Mesendoderm (in vitro differentiated cells): ENCODE data around the gene FBH1.

ENCODE experiments used
- DNase-seq: peaks from one replicate; pipeline ENCODE4 v3.0.0; 2013
- H2AK5ac ChIP-seq: 2 replicates; pipeline ENCODE4 v1.6.1; 2013; ENCODE audit warnings: low read length, inconsistent platforms
- H2BK120ac ChIP-seq: 2 replicates; pipeline ENCODE4 v1.6.1; 2013; ENCODE audit warnings: low read depth, mild to moderate bottlenecking, low read length, moderate library complexity, mixed read lengths
- H2BK15ac ChIP-seq: replicated peaks from 2 replicates; pipeline ENCODE4 v1.6.1; 2013; ENCODE audit warnings: low read depth, mild to moderate bottlenecking, moderate library complexity
- H2BK5ac ChIP-seq: 2 replicates; pipeline ENCODE4 v1.6.1; 2013; ENCODE audit warnings: low read length, inconsistent platforms
- H3K18ac ChIP-seq: 2 replicates; pipeline ENCODE4 v1.6.1; 2013; ENCODE audit warnings: mild to moderate bottlenecking, low read length, mixed read lengths
- H3K23ac ChIP-seq: one replicate; pipeline ENCODE4 v1.6.1; 2013; ENCODE audit warnings: low read length
- H3K27ac ChIP-seq: 2 replicates; pipeline ENCODE4 v1.5.1; 2013; ENCODE audit warnings: low read depth, mild to moderate bottlenecking, inconsistent platforms, low read length, moderate library complexity
- H3K27me3 ChIP-seq: 2 replicates; pipeline ENCODE4 v1.6.1; 2013; ENCODE audit warnings: low read length, control low read depth, mild to moderate bottlenecking, inconsistent platforms; ENCODE audit not compliant: insufficient read depth, poor library complexity
- H3K36me3 ChIP-seq: 2 replicates; pipeline ENCODE4 v1.6.1; 2013; ENCODE audit warnings: low read length, inconsistent platforms; ENCODE audit not compliant: control insufficient read depth, insufficient read depth
- H3K4ac ChIP-seq: one replicate; pipeline ENCODE4 v1.6.1; 2013; ENCODE audit warnings: low read depth, mild to moderate bottlenecking, low read length, moderate library complexity
- H3K4me1 ChIP-seq: 2 replicates; pipeline ENCODE4 v1.6.1; 2013; ENCODE audit warnings: low read depth, low read length, inconsistent platforms; ENCODE audit not compliant: control insufficient read depth
- H3K4me2 ChIP-seq: 2 replicates; pipeline ENCODE4 v1.6.1; 2013; ENCODE audit warnings: low read length
- H3K4me3 ChIP-seq: 2 replicates; pipeline ENCODE4 v1.5.1; 2013; ENCODE audit warnings: mild to moderate bottlenecking, low read length
- H3K56ac ChIP-seq: one replicate; pipeline ENCODE4 v1.6.1; 2013; ENCODE audit warnings: low read length
- H3K79me1 ChIP-seq: 2 replicates; pipeline ENCODE4 v1.6.1; 2013; ENCODE audit warnings: low read length, inconsistent platforms
- H3K79me2 ChIP-seq: 2 replicates; pipeline ENCODE4 v1.6.1; 2013; ENCODE audit warnings: mild to moderate bottlenecking, low read length; ENCODE audit not compliant: control insufficient read depth, insufficient read depth
- H3K9ac ChIP-seq: 2 replicates; pipeline ENCODE4 v1.6.1; 2013; ENCODE audit warnings: low read length, inconsistent platforms
- H4K5ac ChIP-seq: one replicate; pipeline ENCODE4 v1.6.1; 2013; ENCODE audit warnings: low read length
- H4K8ac ChIP-seq: one replicate; pipeline ENCODE4 v1.6.1; 2013; ENCODE audit warnings: low read depth, mild to moderate bottlenecking, control low read depth, low read length, moderate library complexity
- WGBS: extraction: QIAGEN DNeasy Blood & Tissue Kit; methylation state at CpG from one replicate; pipeline ENCODE4 v1.1.7; 2013; ENCODE audit warnings: low lambda C conversion rate, missing lambda C conversion rate; ENCODE audit not compliant: insufficient coverage; ENCODE audit errors: extremely low coverage; 5-methylcytosine and 5-hydroxymethylcytosine counted together

FBH1 gene

DNA sequence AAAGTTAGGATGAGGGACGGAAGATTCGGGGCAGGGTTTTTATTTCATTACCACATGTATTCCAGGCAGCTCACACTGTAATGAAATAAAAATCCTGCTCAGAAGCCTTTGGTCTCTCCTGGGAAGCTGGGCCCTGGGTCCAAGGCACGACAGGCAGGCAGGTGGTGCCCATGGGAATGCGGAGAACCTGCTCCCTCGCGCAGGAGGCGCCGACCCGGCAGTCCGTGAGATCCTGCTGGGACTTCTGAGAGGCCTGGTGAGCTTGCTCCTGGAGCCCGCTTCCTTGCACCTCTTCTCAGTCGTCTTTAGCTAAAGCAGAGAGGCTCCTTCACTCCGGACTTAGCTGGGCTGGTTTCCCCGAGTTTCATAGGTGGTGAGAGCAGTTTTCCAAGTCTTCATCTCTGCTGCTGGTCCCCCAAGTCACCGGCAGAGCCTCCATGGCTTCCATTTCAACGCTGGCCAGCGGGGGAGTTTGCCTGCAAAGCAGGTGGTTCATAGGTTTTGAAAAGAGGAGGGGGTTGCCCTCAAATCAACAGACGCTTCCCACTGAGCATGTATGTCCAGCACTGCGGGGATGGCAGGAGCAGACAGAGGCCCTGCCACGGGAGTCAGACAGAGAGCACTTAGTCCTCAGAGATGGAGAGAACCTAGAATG is 62.8 kb downstream of the FBH1 start:
- Histone ChIP-seq H2AK5ac (no peak overlapping the region), H3K4me3 (no peak overlapping the region), H3K27ac (no peak overlapping the region), H4K5ac (no peak overlapping the region), H4K8ac (no peak overlapping the region), H3K36me3 (no peaks in the 10 kb centered on the region), H3K4me2 (no peak overlapping the region), H3K18ac (no peak overlapping the region), H3K9ac (no peak overlapping the region), H3K79me1 (no peaks in the 10 kb centered on the region), H2BK5ac (no peak overlapping the region), H3K4me1 (no peaks in the 10 kb centered on the region), H2BK120ac (no peak overlapping the region), H3K56ac (no peak overlapping the region), H3K4ac (no peak overlapping the region), H2BK15ac (no peak overlapping the region), H3K79me2 (no peaks in the 10 kb centered on the region), H3K23ac (no peak overlapping the region), H3K27me3 (no peaks in the 10 kb centered on the region)
- WGBS = no CpG with 5 or more reads among the region's 20 CpGs
- DNase-seq = no peak

DNA sequence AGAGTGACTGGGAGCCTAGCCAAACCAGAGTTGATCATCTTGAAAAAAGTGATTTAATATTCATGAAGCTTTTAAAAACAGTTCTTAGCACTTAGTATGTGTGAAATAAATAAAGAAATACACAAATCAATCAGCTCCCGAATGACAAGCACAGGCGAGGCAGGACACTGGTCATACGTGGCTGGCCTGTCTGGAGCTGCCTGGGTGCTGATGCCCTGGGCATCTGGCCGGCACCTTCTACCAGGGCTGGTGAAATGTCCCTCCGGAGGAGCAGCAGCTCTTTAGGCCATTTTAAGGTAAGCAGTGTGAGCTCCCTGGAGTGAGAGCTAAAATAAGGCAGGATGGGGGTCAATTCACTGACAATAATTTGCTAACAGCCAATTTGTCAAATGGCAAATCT is 63.6 kb downstream of the FBH1 start:
- no peak for DNase-seq
- no peaks in the 10 kb centered on the region for H3K36me3 ChIP-seq

DNA sequence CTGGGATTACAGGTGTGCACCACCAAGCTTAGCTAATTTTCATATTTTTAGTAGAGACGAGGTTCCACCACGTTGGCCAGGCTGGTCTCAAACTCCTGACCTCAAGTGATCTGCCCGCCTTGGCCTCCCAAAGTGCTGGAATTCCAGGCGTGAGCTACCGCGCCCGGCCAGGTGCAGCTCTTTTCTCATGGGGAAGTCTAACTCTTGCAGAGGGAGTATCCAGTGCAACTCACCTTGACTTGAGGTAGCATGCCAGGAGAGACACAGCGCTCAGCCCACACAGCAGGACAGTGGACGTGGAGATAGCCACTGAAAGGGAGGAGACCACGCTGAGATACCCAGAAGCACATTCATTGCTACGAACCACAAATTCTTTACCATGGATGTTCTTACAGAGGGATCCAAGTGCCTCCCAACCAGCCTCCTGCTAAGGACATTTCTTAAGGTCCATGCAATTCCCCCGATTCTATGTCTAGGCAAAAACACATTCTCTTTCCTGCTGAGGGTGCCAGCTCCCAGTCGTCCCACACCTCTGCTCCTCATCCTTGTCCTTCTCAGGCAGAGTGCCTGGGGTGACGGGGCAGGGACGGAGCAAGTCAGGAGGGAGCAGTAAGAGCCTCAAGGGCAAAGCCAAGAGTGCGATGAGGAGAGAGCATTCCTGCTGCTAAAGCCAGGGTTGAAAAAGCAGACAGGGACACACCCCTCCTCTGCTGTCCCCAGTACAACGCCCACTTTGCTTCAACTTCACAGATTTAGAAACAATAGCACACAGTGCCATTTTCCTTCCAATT is 66.3 kb downstream of the FBH1 start:
- H3K56ac ChIP-seq = no peak overlapping the region
- H3K79me2 ChIP-seq = no peaks in the 10 kb centered on the region
- no peaks in the 10 kb centered on the region for H3K4me1 ChIP-seq
- H3K18ac ChIP-seq = no peak overlapping the region
- no peaks in the 10 kb centered on the region for H3K27me3 ChIP-seq
- no peaks in the 10 kb centered on the region for H3K36me3 ChIP-seq
- H3K4me2 ChIP-seq = no peak overlapping the region
- WGBS = no CpG with 5 or more reads among the region's 17 CpGs
- no peak overlapping the region for H3K4me3 ChIP-seq
- no peak overlapping the region for H3K23ac ChIP-seq
- no peak overlapping the region for H2BK120ac ChIP-seq
- H2AK5ac ChIP-seq = no peak overlapping the region
- no peak overlapping the region for H2BK15ac ChIP-seq
- no peak overlapping the region for H2BK5ac ChIP-seq
- no peaks in the 10 kb centered on the region for H3K79me1 ChIP-seq
- no peak overlapping the region for H3K9ac ChIP-seq
- no peak overlapping the region for H4K8ac ChIP-seq
- DNase-seq = no peak
- H3K4ac ChIP-seq = no peak overlapping the region
- H4K5ac ChIP-seq = no peak overlapping the region
- H3K27ac ChIP-seq = no peak overlapping the region

More for the DNA sequence above, 63.6 kb downstream of the FBH1 start:
- Histone ChIP-seq H3K27ac (no peak overlapping the region), H3K9ac (no peak overlapping the region), H3K56ac (no peak overlapping the region), H3K79me2 (no peaks in the 10 kb centered on the region), H2BK15ac (no peak overlapping the region), H3K27me3 (no peaks in the 10 kb centered on the region), H4K5ac (no peak overlapping the region), H3K4me3 (no peak overlapping the region), H3K4me2 (no peak overlapping the region), H2AK5ac (no peak overlapping the region), H3K23ac (no peak overlapping the region), H3K18ac (no peak overlapping the region), H2BK5ac (no peak overlapping the region), H4K8ac (no peak overlapping the region), H3K4me1 (no peaks in the 10 kb centered on the region), H2BK120ac (no peak overlapping the region), H3K79me1 (no peaks in the 10 kb centered on the region), H3K4ac (no peak overlapping the region)
- WGBS = no CpG with 5 or more reads among the region's 5 CpGs

DNA sequence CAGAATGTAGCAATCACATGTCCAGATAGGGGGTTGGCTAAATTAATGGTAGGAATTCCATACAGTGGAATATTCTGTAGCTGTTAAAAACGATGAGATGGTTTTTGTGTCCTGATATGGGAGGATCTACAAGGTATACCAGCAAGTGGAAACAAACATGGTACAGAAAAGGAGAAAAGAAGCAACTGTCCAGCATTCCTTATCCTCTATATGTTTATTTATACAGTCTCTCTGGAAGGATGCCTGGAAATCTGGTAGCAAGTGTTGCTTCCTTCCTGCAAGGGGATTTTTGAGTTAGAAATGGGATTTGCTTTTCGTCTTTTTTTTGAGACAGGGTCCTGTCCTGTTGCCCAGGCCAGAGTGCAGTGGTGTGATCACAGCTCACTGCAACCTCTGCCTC is 68.0 kb downstream of the FBH1 start:
- Histone ChIP-seq H3K27me3 (no peaks in the 10 kb centered on the region), H3K4ac (no peak overlapping the region), H2BK120ac (no peak overlapping the region), H2AK5ac (no peak overlapping the region), H3K79me2 (no peaks in the 10 kb centered on the region), H4K8ac (no peak overlapping the region), H3K36me3 (no peaks in the 10 kb centered on the region), H3K4me2 (no peak overlapping the region), H3K4me1 (no peaks in the 10 kb centered on the region), H3K18ac (no peak overlapping the region), H3K27ac (no peak overlapping the region), H3K79me1 (no peaks in the 10 kb centered on the region), H3K56ac (no peak overlapping the region), H2BK5ac (no peak overlapping the region), H3K9ac (no peak overlapping the region), H3K23ac (no peak overlapping the region), H4K5ac (no peak overlapping the region), H3K4me3 (no peak overlapping the region), H2BK15ac (no peak overlapping the region)
- DNase-seq = no peak
- WGBS = no CpG with 5 or more reads among the region's 2 CpGs

DNA sequence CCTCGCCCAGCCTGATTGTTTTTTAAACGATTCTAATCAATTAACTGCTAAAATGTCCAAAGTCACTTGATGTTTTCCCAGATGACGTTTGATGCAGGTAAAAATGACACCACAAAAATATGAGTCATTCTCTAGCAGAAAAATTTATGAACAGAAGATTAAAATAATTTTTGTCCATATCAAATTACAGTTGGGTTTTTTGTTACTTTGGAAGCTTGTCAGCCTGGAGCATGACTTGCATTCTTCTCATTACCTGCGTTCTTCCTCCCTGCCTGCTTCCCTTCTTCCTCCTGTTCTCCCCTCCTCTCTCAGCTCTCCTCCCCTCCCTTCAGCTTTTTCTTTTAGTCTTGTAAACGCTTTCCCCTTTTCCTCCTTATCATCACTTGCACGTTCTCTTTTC is 68.6 kb downstream of the FBH1 start:
- no peak overlapping the region for H3K9ac ChIP-seq
- no peak overlapping the region for H2BK5ac ChIP-seq
- no peak overlapping the region for H2AK5ac ChIP-seq
- H3K79me1 ChIP-seq = no peaks in the 10 kb centered on the region
- no peak overlapping the region for H3K56ac ChIP-seq
- H3K18ac ChIP-seq = no peak overlapping the region
- H3K27me3 ChIP-seq = no peaks in the 10 kb centered on the region
- no peaks in the 10 kb centered on the region for H3K79me2 ChIP-seq
- H3K23ac ChIP-seq = no peak overlapping the region
- H3K4ac ChIP-seq = no peak overlapping the region
- H3K4me1 ChIP-seq = no peaks in the 10 kb centered on the region
- no peak overlapping the region for H4K5ac ChIP-seq
- no peak overlapping the region for H3K4me3 ChIP-seq
- WGBS = no CpG with 5 or more reads among the region's 6 CpGs
- H3K27ac ChIP-seq = no peak overlapping the region
- no peak overlapping the region for H2BK15ac ChIP-seq
- H4K8ac ChIP-seq = no peak overlapping the region
- no peak for DNase-seq
- no peaks in the 10 kb centered on the region for H3K36me3 ChIP-seq
- H2BK120ac ChIP-seq = no peak overlapping the region
- H3K4me2 ChIP-seq = no peak overlapping the region
